Gastrocnemius medialis (tissue), 4 donors: ENCODE measurements around the gene FAM177B. TPM values are rescaled to one million over a fixed set of nuclear protein-coding genes. Genes with fewer than 3 reads are reported as not detected.

Source experiments
- ATAC-seq, 2 donors: fragments of 150-250 bp; one replicate each; pipeline ENCODE4 v1.9.1; 2016
- DNase-seq, 2 donors: peaks; one replicate each; pipeline ENCODE4 v3.0.0-alpha.2; 2019
- H3K27ac ChIP-seq, 4 donors: fragments of 200-600 bp; sonication (generic); 1 replicate in 1 of 4; 2 replicates in 3 of 4; pipeline ENCODE4 v1.5.1; 2016 to 2018; ENCODE audit warnings: mild to moderate bottlenecking in 2 of 4, moderate library complexity in 1 of 4
- H3K27me3 ChIP-seq, 3 donors: fragments of 200-600 bp; sonication (generic) in 2 of 3; 1 replicate in 1 of 3; 2 replicates in 2 of 3; pipeline versions ENCODE4 v1.5.1 to v1.6.0; 2016 to 2019; ENCODE audit warnings: mild to moderate bottlenecking in 1 of 3, moderate library complexity in 1 of 3
- H3K36me3 ChIP-seq, 2 donors: fragments of 200-600 bp; sonication (generic) in 1 of 2; one replicate each; pipeline ENCODE4 v1.5.1; 2017 to 2018
- H3K4me1 ChIP-seq, 2 donors: fragments of 200-600 bp; sonication (generic) in 1 of 2; one replicate each; pipeline ENCODE4 v1.5.1; 2016 to 2017; ENCODE audit warnings: mild to moderate bottlenecking in 2 of 2
- H3K4me3 ChIP-seq, 4 donors: fragments of 200-600 bp; sonication (generic) in 3 of 4; 1 replicate in 1 of 4; 2 replicates in 3 of 4; pipeline ENCODE4 v1.5.1; 2016 to 2019; ENCODE audit warnings: mild to moderate bottlenecking in 2 of 4
- H3K9me3 ChIP-seq, 3 donors: fragments of 200-600 bp; sonication (generic) in 2 of 3; 1 replicate in 1 of 3; 2 replicates in 2 of 3; pipeline ENCODE4 v1.5.1; 2016 to 2019
- CTCF ChIP-seq, 5 experiments: fragments of 450-650 bp in 3 of 5; fragments of 200-600 bp in 2 of 5; sonication (generic) in 2 of 5; IDR thresholded peaks in 4 of 5; conservative IDR thresholded peaks in 1 of 5; 1 replicate in 4 of 5; 2 replicates in 1 of 5; pipeline ENCODE4 v1.5.1; 2016 to 2019; ENCODE audit warnings: antibody characterized with exemption in 5 of 5, mild to moderate bottlenecking in 3 of 5, moderate library complexity in 3 of 5
- POLR2A ChIP-seq, 2 donors: fragments of 450-650 bp; IDR thresholded peaks; one replicate each; pipeline ENCODE4 v1.6.1; 2017; ENCODE audit warnings: antibody characterized with exemption in 2 of 2, mild to moderate bottlenecking in 2 of 2, moderate library complexity in 2 of 2
- in situ Hi-C, 4 donors: fragments of 200-750 bp; cut with MboI; loops; one replicate each; pipeline versions ENCODE4 v1.15.0 to v1.8.0; 2017; ENCODE audit warnings: low sequenced_read_pairs in 4 of 4
- intact Hi-C: fragments of 100-400 bp; cut with DNase I; formaldehyde crosslinking; loops from one replicate; pipeline ENCODE4 v1.15.1; 2023; ENCODE audit warnings: low total_unique reads
- total RNA-seq, 4 donors: library from RNA; depleted of rRNA; stranded (reverse); fragments of >200 nt; gene quantifications; one replicate each; pipeline versions ENCODE4 v1.1.0 to v1.2.3, GENCODE V29; 2016

The FAM177B gene
- total RNA-seq, 4 donors from 2014 or later = 0.39 TPM; not detected in 3

- ATAC-seq (no peak), DNase-seq (no peak)
- no peak for TF ChIP-seq CTCF (IDR thresholded peaks at IDR 0.05 in 4 of 5, conservative IDR thresholded peaks at IDR 0.05 in 1 of 5)
- TF ChIP-seq POLR2A (IDR thresholded peaks at IDR 0.05) = no peak
- Histone ChIP-seq H3K36me3 (peaks cover 3 to 40% of the 10 kb centered on the region in 2 donors), H3K4me1 (no peaks in the 10 kb centered on the region), H3K9me3 (no peaks in the 10 kb centered on the region), H3K4me3 (no peak overlapping the region), H3K27me3 (no peaks in the 10 kb centered on the region), H3K27ac (no peak overlapping the region)
- intact Hi-C loops (no loop called here), in situ Hi-C loops (no loop called here)
These were observed 39.2 kb upstream of the FAM177B start for GRCh38 chr1:222697826-222698225.

GRCh38 chr1:222702210-222702609 is 34.8 kb upstream of the FAM177B start:
- Histone ChIP-seq H3K36me3 (peaks cover 3 to 34% of the 10 kb centered on the region in 2 donors), H3K4me1 (peaks cover 0 to 13% of the 10 kb centered on the region in 2 donors), H3K4me3 (no peak overlapping the region), H3K27ac (no peak overlapping the region), H3K9me3 (no peaks in the 10 kb centered on the region), H3K27me3 (no peaks in the 10 kb centered on the region)
- ATAC-seq (no peak), DNase-seq (no peak)
- TF ChIP-seq POLR2A (IDR thresholded peaks at IDR 0.05) (no peak), CTCF (IDR thresholded peaks at IDR 0.05 in 4 of 5, conservative IDR thresholded peaks at IDR 0.05 in 1 of 5) (no peak)
- intact Hi-C loops = no loop called here
- in situ Hi-C loops = no loop called here

DNA sequence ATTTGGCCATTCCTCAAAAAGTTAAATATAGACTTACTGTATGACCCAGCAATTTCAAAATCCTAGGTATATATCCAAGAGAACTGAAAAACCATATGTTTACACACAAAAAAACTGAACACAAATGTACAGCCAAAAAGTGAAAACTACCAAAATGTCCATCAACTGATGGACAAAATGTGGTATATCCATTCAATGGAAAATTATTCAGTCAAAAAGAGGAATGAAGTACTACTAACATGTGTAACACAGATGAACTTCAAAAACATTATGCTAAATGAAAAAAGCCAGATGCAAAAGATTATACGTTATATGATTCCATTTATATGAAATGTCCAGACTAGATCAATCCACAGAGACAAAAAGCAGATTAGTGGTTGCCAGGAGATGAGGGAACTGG is 32.7 kb upstream of the FAM177B start:
- in situ Hi-C loops (no loop called here), intact Hi-C loops (no loop called here)
- Histone ChIP-seq H3K27me3 (no peaks in the 10 kb centered on the region), H3K27ac (no peak overlapping the region), H3K4me1 (peaks cover 0 to 13% of the 10 kb centered on the region in 2 donors), H3K36me3 (peaks cover 3 to 34% of the 10 kb centered on the region in 2 donors), H3K9me3 (no peaks in the 10 kb centered on the region), H3K4me3 (no peak overlapping the region)
- no peak for ATAC-seq
- no peak for TF ChIP-seq CTCF (IDR thresholded peaks at IDR 0.05 in 4 of 5, conservative IDR thresholded peaks at IDR 0.05 in 1 of 5)
- TF ChIP-seq POLR2A (IDR thresholded peaks at IDR 0.05) = no peak
- no peak for DNase-seq

- TF ChIP-seq CTCF (IDR thresholded peaks at IDR 0.05 in 4 of 5, conservative IDR thresholded peaks at IDR 0.05 in 1 of 5) (no peak), POLR2A (IDR thresholded peaks at IDR 0.05) (no peak)
- Histone ChIP-seq H3K27me3 (no peaks in the 10 kb centered on the region), H3K27ac (no peak overlapping the region), H3K36me3 (peaks cover 3 to 10% of the 10 kb centered on the region in 2 donors), H3K4me1 (peaks cover 16 to 35% of the 10 kb centered on the region in 2 donors), H3K9me3 (no peaks in the 10 kb centered on the region), H3K4me3 (no peak overlapping the region)
- in situ Hi-C loops = no loop called here
- no peak for DNase-seq
- ATAC-seq = no peak
- intact Hi-C loops = no loop called here
These were observed 30.2 kb upstream of the FAM177B start for GRCh38 chr1:222706815-222707214.

- intact Hi-C loops = loop anchor here (5.0 kb wide), 1 partner anchor 242 kb away; no protein-coding TSS in a partner anchor
- Histone ChIP-seq H3K4me3 (no peak overlapping the region), H3K27ac (peak overlapping the region in 1 of 4 donors; percentile 99), H3K27me3 (no peaks in the 10 kb centered on the region), H3K9me3 (no peaks in the 10 kb centered on the region), H3K4me1 (peaks cover 26 to 32% of the 10 kb centered on the region in 2 donors), H3K36me3 (no peaks in the 10 kb centered on the region)
- TF ChIP-seq CTCF (IDR thresholded peaks at IDR 0.05 in 4 of 5, conservative IDR thresholded peaks at IDR 0.05 in 1 of 5) = no peak
- no peak for TF ChIP-seq POLR2A (IDR thresholded peaks at IDR 0.05)
- ATAC-seq = no peak
- DNase-seq = no peak
- in situ Hi-C loops = loop anchor here in 2 of 4 donors (10.0 kb wide), 1 partner anchor 65 kb away; no protein-coding TSS in a partner anchor
These were observed 27.3 kb upstream of the FAM177B start for GRCh38 chr1:222709700-222710153.
